Upper lobe of right lung (tissue), 1 donor: ENCODE measurements around the gene SHC1. TPM values are rescaled to one million over a fixed set of nuclear protein-coding genes. Genes with fewer than 3 reads are reported as not detected.
"Not testable (repeated sequence)": the region's sequence is repeated elsewhere in the genome, so short reads cannot be mapped to it uniquely, and the experiment has no call there.

Experiments used
- ATAC-seq: fragments of 200-7000 bp; cut with Tn5 transposase; one replicate; pipeline ENCODE4 v1.9.1; 2020; ENCODE audit warnings: mild to moderate bottlenecking, moderate library complexity
- DNase-seq: peaks from one replicate; pipeline ENCODE4 v3.0.0-alpha.2; 2020
- H3K27ac ChIP-seq: fragments of 200-600 bp; one replicate; pipeline ENCODE4 v1.8.0; 2022
- H3K27me3 ChIP-seq: fragments of 200-600 bp; one replicate; pipeline ENCODE4 v1.8.0; 2022; ENCODE audit warnings: mild to moderate bottlenecking
- H3K36me3 ChIP-seq: fragments of 200-600 bp; one replicate; pipeline ENCODE4 v1.8.0; 2022
- H3K4me1 ChIP-seq: fragments of 200-600 bp; one replicate; pipeline ENCODE4 v1.8.0; 2022
- H3K4me3 ChIP-seq: fragments of 200-600 bp; one replicate; pipeline ENCODE4 v1.8.0; 2022; ENCODE audit warnings: mild to moderate bottlenecking
- H3K9me3 ChIP-seq: fragments of 200-600 bp; one replicate; pipeline ENCODE4 v1.8.0; 2022
- CTCF ChIP-seq: fragments of 200-600 bp; IDR thresholded peaks from one replicate; pipeline ENCODE4 v1.8.0; 2022; ENCODE audit warnings: antibody characterized with exemption
- intact Hi-C: fragments of 100-400 bp; cut with DNase I; formaldehyde crosslinking; loops from one replicate; pipeline ENCODE4 v1.11.0; 2022
- total RNA-seq: library from RNA; stranded (reverse); fragmentation: NEBNext Ultra II Directional; extraction: Animal tissue kit (Norgen Biotek cat#: 25700); gene quantifications from one replicate; pipeline ENCODE4 v1.2.1, GENCODE V29; 2021
- donor health status: DM: no; HTN: yes; CAD: no; lungs with severe emphysema.

The SHC1 gene
- total RNA-seq, 1 donor from 2014 or later: 120 TPM

GRCh38 chr1:154998818-154999570, 28.4 kb upstream of the SHC1 start:
- ATAC-seq (no peak), DNase-seq (peak; percentile 86)
- Histone ChIP-seq H3K9me3 (no peaks in the 10 kb centered on the region), H3K27me3 (no peaks in the 10 kb centered on the region), H3K27ac (peak overlapping the region; percentile 90), H3K36me3 (no peaks in the 10 kb centered on the region), H3K4me1 (peaks cover 18% of the 10 kb centered on the region), H3K4me3 (peak overlapping the region; percentile 88)
- intact Hi-C loops: no loop called here
- TF ChIP-seq CTCF: peak; percentile 81

- Histone ChIP-seq H3K4me3 (no peak overlapping the region), H3K9me3 (no peaks in the 10 kb centered on the region), H3K36me3 (no peaks in the 10 kb centered on the region), H3K4me1 (peaks cover 17% of the 10 kb centered on the region), H3K27me3 (no peaks in the 10 kb centered on the region), H3K27ac (no peak overlapping the region)
- intact Hi-C loops: no loop called here
- no peak for TF ChIP-seq CTCF
- DNase-seq (peak; percentile 37), ATAC-seq (no peak)
These were observed 27.7 kb upstream of the SHC1 start for GRCh38 chr1:154998201-154998780.

- H3K4me1 ChIP-seq: peaks cover 17% of the 10 kb centered on the region
- DNase-seq: peak; percentile 55
- no peaks in the 10 kb centered on the region for H3K36me3 ChIP-seq
- H3K27ac ChIP-seq: no peak overlapping the region
- TF ChIP-seq CTCF: no peak
- no peaks in the 10 kb centered on the region for H3K27me3 ChIP-seq
- intact Hi-C loops: no loop called here
- no peaks in the 10 kb centered on the region for H3K9me3 ChIP-seq
- no peak for ATAC-seq
- no peak overlapping the region for H3K4me3 ChIP-seq
These were observed 26.6 kb upstream of the SHC1 start for GRCh38 chr1:154996966-154997701.

- H3K4me3 ChIP-seq, H3K27me3 ChIP-seq, intact Hi-C loops, H3K9me3 ChIP-seq, H3K27ac ChIP-seq: not testable (repeated sequence)
- H3K36me3 ChIP-seq: peaks cover 12% of the 10 kb centered on the region
- peaks cover 17% of the 10 kb centered on the region for H3K4me1 ChIP-seq
- TF ChIP-seq CTCF: peak; percentile 41
- peak; percentile 7 for ATAC-seq
- peak; percentile 63 for DNase-seq
These were observed 24.9 kb upstream of the SHC1 start for GRCh38 chr1:154995301-154995983.

GRCh38 chr1:154994591-154994990, 24.0 kb upstream of the SHC1 start:
- H3K9me3 ChIP-seq: no peaks in the 10 kb centered on the region

More at GRCh38 chr1:154994591-154994990, 24.0 kb upstream of the SHC1 start:
- peak; percentile 13 for DNase-seq
- no peak for TF ChIP-seq CTCF
- Histone ChIP-seq H3K36me3 (peaks cover 20% of the 10 kb centered on the region), H3K4me3 (no peak overlapping the region), H3K27me3 (no peaks in the 10 kb centered on the region), H3K4me1 (peaks cover 10% of the 10 kb centered on the region), H3K27ac (no peak overlapping the region)
- no peak for ATAC-seq
- intact Hi-C loops: no loop called here
